Skin of body (tissue), 2 donors: ENCODE data around the gene TAAR2. TPM values are rescaled to one million over a fixed set of nuclear protein-coding genes. Genes with fewer than 3 reads are reported as not detected.
"Not testable (repeated sequence)": the region's sequence is repeated elsewhere in the genome, so short reads cannot be mapped to it uniquely, and the experiment has no call there.

ENCODE experiments used
- DNase-seq: peaks from one replicate; lab custom pipeline; 2025; lab: John Stamatoyannopoulos, UW
- total RNA-seq: library from RNA; depleted of rRNA; stranded (reverse); fragments of >200 nt; gene quantifications from one replicate; pipeline ENCODE4 v1.2.3, GENCODE V29; 2014

Gene TAAR2
- total RNA-seq, 1 donor from 2014 or later = not detected

- no peak for DNase-seq
Observed at GRCh38 chr6:132612449-132613108, 11.5 kb downstream of the TAAR2 start.

DNA sequence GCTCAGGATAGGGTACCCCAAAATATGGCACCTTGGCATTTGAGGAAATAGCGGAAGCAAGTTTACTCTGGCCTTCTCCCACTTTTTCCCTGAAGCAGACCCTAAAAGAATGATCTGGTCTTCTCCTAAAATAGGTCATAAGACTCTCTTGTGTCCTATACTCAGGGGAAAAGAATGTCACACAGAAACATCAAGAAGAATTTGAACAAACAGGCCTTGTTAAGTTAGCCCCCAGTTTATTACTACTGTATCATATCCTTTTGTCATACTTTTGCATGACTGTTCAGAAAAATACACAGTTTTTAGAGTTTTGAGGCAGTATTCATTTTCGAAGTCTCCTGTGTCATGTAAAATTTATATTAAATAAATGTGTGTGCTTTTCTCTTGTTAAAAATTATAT, 12.5 kb downstream of the TAAR2 start:
- no peak for DNase-seq

- no peak for DNase-seq
Observed at GRCh38 chr6:132607544-132608233, 16.4 kb downstream of the TAAR2 start.

DNA sequence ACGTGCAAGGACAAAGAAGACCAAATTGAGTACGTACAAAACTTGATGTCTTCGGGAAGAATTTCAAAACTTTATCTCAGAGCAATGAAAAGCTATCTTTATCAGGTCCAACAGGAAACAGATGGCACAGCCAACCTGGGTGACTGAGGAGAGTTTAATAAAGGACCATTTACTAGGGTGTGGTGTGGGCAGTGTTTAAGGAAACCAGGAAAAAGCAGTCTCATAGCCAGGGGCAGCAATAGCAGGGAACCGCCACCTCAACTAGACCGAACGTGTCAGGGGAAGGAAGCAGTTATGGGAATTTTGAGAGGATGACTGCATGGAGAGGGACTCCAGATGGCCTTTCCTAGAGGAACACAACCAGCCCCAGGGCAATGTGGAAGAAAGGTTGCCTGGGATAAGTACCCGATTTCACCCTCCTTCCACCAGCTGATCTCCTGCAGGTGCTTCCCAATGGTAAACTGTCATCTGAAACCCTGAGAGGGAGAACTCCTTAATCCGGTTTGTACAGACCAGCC, 19.4 kb downstream of the TAAR2 start:
- DNase-seq = no peak

- not testable (repeated sequence) for DNase-seq
Observed at GRCh38 chr6:132600900-132601299, 23.2 kb downstream of the TAAR2 start.

DNA sequence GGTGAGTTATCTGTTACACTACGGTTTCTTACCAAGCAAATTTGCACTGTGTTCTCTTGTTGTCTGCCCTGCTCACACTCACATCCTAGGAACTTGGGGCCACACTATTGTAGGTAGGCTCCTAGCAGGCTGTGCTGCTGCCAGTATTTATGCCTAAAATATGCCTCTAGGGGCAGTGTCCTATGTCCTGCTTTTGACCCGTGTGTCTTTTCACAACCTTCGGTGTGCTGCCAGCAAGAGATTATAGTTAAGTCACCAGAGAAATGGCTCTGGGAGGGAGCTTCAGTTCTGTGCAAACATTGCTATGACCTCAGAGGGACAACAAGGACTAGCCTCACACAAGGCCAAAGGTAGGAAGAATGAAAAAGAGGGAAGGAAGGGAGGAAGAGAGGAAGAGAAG, 25.6 kb downstream of the TAAR2 start:
- DNase-seq = no peak

- DNase-seq = no peak
Observed at GRCh38 chr6:132596201-132596600, 27.9 kb downstream of the TAAR2 start.

DNA sequence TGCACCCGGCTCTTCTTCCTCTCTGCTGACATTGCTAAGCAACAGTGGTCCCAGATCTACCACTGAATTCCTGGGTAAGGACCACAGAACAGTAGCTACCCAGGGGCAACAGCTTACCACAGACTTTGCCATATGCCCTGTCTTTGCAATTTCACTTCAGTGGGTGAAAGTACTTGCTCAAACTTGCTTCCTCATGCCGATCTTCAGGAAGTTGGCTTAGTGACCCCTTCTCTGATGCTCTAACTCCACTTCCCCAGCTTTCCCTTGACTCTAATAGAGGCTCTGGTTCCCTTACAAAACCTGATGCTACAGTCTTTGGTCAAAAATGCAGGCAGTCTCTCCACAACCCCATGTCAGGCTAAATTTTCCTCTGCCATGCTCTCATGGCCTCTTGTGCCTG, 31.2 kb downstream of the TAAR2 start:
- DNase-seq = no peak

DNA sequence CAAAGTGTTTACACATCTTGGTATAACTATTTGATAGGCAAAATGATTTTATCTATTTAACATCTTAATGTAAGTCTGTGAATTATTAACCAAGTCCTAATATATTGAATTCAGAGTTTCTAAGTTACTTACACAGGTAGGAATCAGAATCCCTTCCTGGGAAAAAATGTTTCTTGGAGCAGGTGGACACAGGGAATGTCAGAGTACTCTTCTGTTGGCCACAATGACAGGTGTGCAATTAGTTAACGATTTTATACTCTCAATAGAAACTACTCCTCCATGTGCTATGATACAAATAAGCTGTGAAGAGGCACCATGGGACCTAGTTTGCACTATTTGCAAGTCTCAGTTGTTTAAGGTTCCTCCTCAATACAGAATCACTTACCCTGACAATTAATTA, 33.7 kb downstream of the TAAR2 start:
- no peak for DNase-seq

- no peak for DNase-seq
Observed at GRCh38 chr6:132589454-132589853, 34.6 kb downstream of the TAAR2 start, which contains the start of gene TAAR5. Gene TAAR5, minus strand, starts transcription at chr6:132589741. Its CDS starts 55 bp downstream, at chr6:132589686.

GRCh38 chr6:132587424-132587823, 36.7 kb downstream of the TAAR2 start:
- no peak for DNase-seq

DNA sequence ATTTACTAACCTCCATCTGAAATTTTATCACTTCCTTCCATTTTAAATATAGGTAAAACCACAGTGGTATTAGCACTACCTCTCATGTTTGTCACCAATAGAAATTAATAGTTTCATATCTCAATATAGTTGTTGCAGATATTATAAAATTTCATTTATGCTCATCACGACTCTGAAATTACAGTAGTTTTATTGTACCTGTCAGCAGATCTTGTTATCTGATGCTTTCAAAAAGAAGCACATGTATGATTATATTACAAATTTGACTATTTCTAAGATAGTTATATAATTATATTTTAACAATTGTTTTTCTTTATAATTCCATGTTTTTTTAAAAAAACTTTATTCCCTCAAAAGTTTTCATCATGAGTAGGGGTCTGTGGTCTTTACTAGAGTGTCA, 39.4 kb downstream of the TAAR2 start:
- no peak for DNase-seq

GRCh38 chr6:132571774-132572173, 52.3 kb downstream of the TAAR2 start:
- no peak for DNase-seq

DNA sequence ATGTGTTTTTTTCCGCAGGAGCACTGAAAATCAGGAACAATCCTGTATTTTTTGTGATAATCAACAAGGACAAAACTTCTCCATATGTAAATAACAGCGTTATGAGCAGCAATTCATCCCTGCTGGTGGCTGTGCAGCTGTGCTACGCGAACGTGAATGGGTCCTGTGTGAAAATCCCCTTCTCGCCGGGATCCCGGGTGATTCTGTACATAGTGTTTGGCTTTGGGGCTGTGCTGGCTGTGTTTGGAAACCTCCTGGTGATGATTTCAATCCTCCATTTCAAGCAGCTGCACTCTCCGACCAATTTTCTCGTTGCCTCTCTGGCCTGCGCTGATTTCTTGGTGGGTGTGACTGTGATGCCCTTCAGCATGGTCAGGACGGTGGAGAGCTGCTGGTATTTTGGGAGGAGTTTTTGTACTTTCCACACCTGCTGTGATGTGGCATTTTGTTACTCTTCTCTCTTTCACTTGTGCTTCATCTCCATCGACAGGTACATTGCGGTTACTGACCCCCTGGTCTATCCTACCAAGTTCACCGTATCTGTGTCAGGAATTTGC, 53.8 kb downstream of the TAAR2 start, which contains the start of gene TAAR6:
TAAR6 (plus strand) TSS at position 102 of the 557 bp plus-strand sequence; CDS start at position 102, 0 bp downstream.
- no peak for DNase-seq

GRCh38 chr6:132569170-132569569, 54.9 kb downstream of the TAAR2 start:
- no peak for DNase-seq

GRCh38 chr6:132568611-132569010, 55.5 kb downstream of the TAAR2 start:
- DNase-seq = no peak

GRCh38 chr6:132567566-132567965, 56.5 kb downstream of the TAAR2 start:
- DNase-seq = no peak

Other genes starting within 250 kb of the TAAR2 start
- gene MOXD1, start 222.8 kb downstream of the TAAR2 start, total RNA-seq = 15.6 TPM
- gene STX7, start 111.2 kb downstream of the TAAR2 start, total RNA-seq = 25.9 TPM
- not detected for gene TAAR9, start 86.0 kb downstream of the TAAR2 start, total RNA-seq
- not detected for gene TAAR8, start 71.6 kb downstream of the TAAR2 start, total RNA-seq
- not detected for gene TAAR6, start 54.0 kb downstream of the TAAR2 start, total RNA-seq
- gene TAAR5, start 34.5 kb downstream of the TAAR2 start, total RNA-seq = not detected
- gene TAAR1, start 34.9 kb upstream of the TAAR2 start, total RNA-seq = not detected
- 0.89 TPM for gene VNN1, start 89.8 kb upstream of the TAAR2 start, total RNA-seq
- 25.3 TPM for gene VNN2, start 133.6 kb upstream of the TAAR2 start, total RNA-seq
- 15.7 TPM for gene SLC18B1, start 174.4 kb upstream of the TAAR2 start, total RNA-seq
- 1,292 TPM for gene RPS12, start 190.3 kb upstream of the TAAR2 start, total RNA-seq